MM.1S (cell line): ENCODE measurements around the gene DIP2C.

Source experiments
- CTCF ChIP-seq: fragments of 300-600 bp; sonication (generic); IDR thresholded peaks from 2 replicates; pipeline ENCODE4 v1.5.1; 2016; ENCODE audit warnings: antibody characterized with exemption, low read length, mixed read lengths
- EZH2 ChIP-seq: fragments of 300-600 bp; sonication (generic); optimal IDR thresholded peaks from 2 replicates; pipeline ENCODE3; 2017; ENCODE audit warnings: low read depth, mild to moderate bottlenecking, antibody characterized with exemption, low read length, mixed read lengths
- EZH2phosphoT487 ChIP-seq: fragments of 300-600 bp; sonication (generic); IDR thresholded peaks from 2 replicates; pipeline ENCODE4 v1.6.1; 2018; ENCODE audit warnings: antibody characterized with exemption, low read length

DNA sequence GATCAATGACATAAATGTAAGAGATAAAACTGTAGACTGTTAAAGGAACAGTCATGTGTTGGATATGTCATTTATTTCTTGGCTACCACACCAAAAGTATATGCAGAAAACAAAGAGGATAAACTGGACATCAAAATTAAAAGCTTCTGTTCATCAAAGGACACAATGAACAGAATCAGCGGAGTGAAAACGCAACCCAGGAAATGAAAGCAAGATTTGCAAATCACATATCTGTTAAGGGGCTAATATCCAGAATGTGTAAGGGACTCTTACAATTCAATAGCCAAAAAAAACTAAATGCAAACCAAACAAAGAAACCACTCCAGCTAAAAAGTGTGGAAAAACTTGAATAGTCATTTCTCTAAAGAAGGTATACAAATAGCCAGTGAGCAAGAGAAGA lies 390.0 kb downstream of the DIP2C start:
- no peak for TF ChIP-seq CTCF
- TF ChIP-seq EZH2 = no peak
- TF ChIP-seq EZH2phosphoT487 = no peak
